ENCODE results near the gene CHAD. TPM values are rescaled to one million over a fixed set of nuclear protein-coding genes. Genes with fewer than 3 reads are reported as not detected.

The CHAD gene
- total RNA-seq, 4 donors from 2014 or later: 3.2 to 8.2 (median 7.2) TPM

DNA sequence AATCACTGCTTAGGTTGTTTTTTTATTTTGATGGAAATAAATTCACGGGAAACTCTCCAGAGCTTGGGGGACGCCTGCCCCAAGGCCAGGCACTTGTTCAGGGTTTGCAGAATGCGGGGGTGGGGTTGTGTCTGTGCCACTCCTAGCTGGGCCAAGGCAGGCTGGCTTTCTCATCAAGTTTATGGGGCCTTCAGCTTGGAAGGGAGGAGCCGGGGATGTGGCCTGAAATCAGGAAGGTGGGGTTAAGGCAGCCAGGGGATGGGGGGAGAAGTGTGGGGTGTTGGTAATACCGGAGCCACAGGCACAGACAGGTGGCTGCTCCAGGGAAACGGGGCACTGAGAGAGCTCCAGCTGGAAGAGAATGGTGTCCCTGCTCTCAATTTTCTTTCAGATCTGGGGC, 1.7 kb upstream of the CHAD start:
- no peak for TF ChIP-seq POLR2A (IDR thresholded peaks at IDR 0.05)
- TF ChIP-seq, protein P1, sequence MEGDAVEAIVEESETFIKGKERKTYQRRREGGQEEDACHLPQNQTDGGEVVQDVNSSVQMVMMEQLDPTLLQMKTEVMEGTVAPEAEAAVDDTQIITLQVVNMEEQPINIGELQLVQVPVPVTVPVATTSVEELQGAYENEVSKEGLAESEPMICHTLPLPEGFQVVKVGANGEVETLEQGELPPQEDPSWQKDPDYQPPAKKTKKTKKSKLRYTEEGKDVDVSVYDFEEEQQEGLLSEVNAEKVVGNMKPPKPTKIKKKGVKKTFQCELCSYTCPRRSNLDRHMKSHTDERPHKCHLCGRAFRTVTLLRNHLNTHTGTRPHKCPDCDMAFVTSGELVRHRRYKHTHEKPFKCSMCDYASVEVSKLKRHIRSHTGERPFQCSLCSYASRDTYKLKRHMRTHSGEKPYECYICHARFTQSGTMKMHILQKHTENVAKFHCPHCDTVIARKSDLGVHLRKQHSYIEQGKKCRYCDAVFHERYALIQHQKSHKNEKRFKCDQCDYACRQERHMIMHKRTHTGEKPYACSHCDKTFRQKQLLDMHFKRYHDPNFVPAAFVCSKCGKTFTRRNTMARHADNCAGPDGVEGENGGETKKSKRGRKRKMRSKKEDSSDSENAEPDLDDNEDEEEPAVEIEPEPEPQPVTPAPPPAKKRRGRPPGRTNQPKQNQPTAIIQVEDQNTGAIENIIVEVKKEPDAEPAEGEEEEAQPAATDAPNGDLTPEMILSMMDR (IDR thresholded peaks at IDR 0.05): no peak
- 65 to 67% methylated on average over 6 of the region's 6 CpGs for WGBS, 2 donors
- no peak overlapping the region for H3K4me3 ChIP-seq (ENCODE audit: low read depth, poor library complexity, severe bottlenecking)
- intact Hi-C loops (cut with DNase I; ENCODE audit: low total_unique reads): loop anchor here (10.0 kb wide), 2 partner anchors 106 to 276 kb away; no protein-coding TSS in a partner anchor
- no peak for DNase-seq (ENCODE audit: low spot score in 2 of 2)

DNA sequence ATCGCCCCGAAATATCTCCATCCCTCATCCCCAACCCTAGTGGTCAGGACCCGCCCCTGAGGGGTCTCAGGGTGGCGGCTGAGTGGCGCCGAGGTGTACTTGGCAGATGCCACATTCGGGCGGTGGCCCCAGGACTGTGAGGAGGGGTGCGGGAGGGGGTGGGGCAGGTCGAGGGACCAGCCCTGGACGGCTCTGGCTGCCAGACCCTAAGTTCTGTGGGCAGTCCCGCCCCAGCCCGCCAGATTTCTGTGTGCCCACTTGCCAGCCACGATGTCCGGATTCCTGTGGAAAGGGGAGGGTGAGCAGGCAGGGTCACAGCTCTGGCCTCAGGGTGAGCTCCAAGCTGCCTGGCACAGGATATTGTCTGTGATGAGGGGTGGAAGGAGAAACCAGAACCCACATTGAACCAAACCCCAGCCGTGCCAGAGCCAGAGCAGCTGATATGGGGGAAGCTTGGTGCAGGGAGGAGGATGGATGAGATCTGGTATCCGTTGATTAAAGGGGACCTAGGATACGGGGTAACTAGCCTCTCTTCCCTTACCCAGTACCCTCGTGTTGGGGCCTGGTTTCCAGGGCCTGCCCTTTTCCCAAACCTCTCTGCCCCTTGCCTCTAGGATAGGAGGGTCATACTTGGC, 1.1 kb upstream of the CHAD start:
- H3K4me3 ChIP-seq (ENCODE audit: low read depth, poor library complexity, severe bottlenecking): no peak overlapping the region
- TF ChIP-seq, protein P1 (IDR thresholded peaks at IDR 0.05): no peak
- no peak for TF ChIP-seq POLR2A (IDR thresholded peaks at IDR 0.05)
- intact Hi-C loops (cut with DNase I; ENCODE audit: low total_unique reads): loop anchor here (10.0 kb wide), 2 partner anchors 105 to 275 kb away; no protein-coding TSS in a partner anchor
- 49 to 52% methylated on average over 19 of the region's 19 CpGs for WGBS, 2 donors
- DNase-seq (ENCODE audit: low spot score in 2 of 2): no peak

DNA sequence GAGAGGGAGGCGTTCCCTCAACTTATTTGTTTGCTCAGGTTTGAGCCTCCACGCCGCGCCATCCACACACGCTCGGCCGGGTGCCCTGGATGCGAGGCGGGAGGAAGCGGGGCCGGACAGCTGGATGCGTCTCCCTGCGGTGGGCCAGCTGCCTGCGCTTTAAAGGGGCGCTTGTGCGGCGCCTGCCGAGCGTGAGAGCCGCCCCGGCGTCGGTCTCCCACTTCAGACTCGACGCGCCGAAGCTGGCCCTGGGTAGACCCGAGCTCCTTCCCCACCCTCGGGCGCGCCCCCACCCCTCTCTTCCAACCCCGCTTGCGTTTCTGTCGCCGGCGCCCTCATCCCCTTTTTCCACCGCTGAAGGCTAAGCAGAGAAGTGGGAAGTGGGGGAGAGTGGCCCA, 527 bp upstream of the CHAD start:
- H3K4me3 ChIP-seq (ENCODE audit: low read depth, poor library complexity, severe bottlenecking): no peak overlapping the region
- intact Hi-C loops (cut with DNase I; ENCODE audit: low total_unique reads): no loop called here
- whole genome bisulfite sequencing, 2 donors: 2 to 3% methylated on average over 32 to 34 of the region's 37 CpGs
- no peak for DNase-seq (ENCODE audit: low spot score in 2 of 2)
- TF ChIP-seq, protein P1 (IDR thresholded peaks at IDR 0.05): no peak
- no peak for TF ChIP-seq POLR2A (IDR thresholded peaks at IDR 0.05)

DNA sequence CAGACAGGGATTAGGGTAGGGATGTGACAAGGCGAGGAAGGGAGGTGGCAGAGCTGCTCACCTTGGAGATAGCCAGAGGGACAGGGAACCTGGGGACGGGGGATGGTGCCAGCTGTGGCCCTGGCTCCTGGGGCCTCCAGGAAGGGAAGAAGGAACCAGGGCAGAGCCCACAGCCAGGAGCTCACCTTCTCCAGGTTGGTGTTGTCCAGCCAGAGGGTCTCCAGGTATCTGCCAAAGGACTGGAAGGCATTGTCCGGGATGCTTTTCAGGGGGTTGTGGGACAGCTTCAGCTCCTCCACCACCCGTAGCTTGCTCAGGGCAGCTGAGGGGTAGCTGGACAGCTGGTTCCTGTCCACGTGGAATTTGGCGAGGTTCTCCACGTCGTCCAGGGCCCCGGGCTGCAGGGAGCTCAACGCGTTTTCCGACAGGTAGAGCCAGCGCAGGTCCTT, 801 bp downstream of the CHAD start:
- TF ChIP-seq, protein P1 (IDR thresholded peaks at IDR 0.05): no peak
- no peak for TF ChIP-seq POLR2A (IDR thresholded peaks at IDR 0.05)
- H3K4me3 ChIP-seq (ENCODE audit: low read depth, poor library complexity, severe bottlenecking): no peak overlapping the region
- WGBS, 2 donors: 72 to 84% methylated on average over 13 of the region's 13 CpGs
- no peak for DNase-seq (ENCODE audit: low spot score in 2 of 2)
- intact Hi-C loops (cut with DNase I; ENCODE audit: low total_unique reads): no loop called here

DNA sequence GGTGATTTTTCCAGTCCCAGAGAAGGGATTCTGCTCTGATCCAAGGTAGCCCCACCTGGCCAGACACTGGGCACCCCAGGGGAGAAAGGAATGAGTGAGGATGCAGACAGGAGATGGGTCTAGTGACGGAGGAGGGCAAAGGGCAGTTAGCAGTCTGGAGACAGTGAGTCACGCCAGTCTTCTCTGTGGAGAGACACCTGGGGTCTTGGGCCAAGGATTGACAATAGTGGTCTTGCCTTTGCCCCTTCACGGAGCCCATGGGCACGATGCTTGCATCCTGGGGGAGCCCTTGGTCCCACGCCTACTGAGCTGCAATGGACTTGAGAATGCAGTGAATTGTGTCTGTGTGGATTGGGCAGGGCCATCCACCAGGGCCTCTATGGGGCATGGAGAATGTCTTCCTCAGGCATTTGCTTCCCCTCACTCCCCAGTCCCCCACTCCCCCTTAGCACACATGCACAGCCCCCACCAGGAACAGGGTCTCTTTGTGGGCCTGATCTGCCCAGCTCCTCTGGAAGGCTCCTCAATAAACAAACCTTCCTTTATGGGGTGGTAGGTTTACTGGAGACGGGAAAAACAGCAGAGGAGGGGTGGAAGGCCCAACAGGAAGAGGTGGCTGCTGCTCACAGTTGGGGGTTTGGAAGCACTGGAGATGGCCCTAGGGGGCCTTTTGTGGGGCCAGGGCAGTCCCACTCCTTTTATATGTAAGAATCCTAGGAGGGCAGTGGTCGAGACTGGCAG, 1.4 kb downstream of the CHAD start:
- intact Hi-C loops (cut with DNase I; ENCODE audit: low total_unique reads): no loop called here
- no peak overlapping the region for H3K4me3 ChIP-seq (ENCODE audit: low read depth, poor library complexity, severe bottlenecking)
- DNase-seq (ENCODE audit: low spot score in 2 of 2): no peak
- WGBS, 2 donors: 79 to 81% methylated on average over 7 of the region's 7 CpGs
- TF ChIP-seq POLR2A (IDR thresholded peaks at IDR 0.05): no peak
- TF ChIP-seq, protein P1 (IDR thresholded peaks at IDR 0.05): no peak

All from lower leg skin (tissue), 4 donors.